ENCODE data around the gene PLAC8. TPM values are rescaled to one million over a fixed set of nuclear protein-coding genes. Genes with fewer than 3 reads are reported as not detected.

Gene PLAC8
- polyA plus RNA-seq, 3 donors = 114 to 626 (median 170) TPM

DNA sequence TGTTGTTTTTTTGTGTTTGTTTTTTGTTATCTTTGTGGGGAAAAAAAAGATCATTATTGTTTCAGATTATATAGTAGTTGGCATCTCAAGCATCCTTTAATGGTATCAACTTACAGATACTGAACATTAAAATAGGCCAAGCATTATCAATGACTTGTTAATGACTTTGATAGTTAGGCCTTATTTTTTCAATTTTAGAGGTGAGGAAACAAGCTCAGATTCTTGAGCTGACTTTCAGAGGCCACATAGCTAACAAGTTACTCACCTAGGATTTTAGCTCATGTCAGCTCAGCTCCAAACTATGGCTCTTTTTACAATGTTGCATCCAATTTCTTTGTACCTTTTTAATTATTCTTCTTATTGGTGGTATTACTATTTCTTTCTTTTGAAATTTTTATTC, 471 bp upstream of the PLAC8 start:
- Histone ChIP-seq H3K27me3 (ENCODE audit: control insufficient read depth in 2 of 2, insufficient read depth in 2 of 2, low read length in 2 of 2) (no peaks in the 10 kb centered on the region), H3K79me2 (ENCODE audit: insufficient read depth, low read length) (peaks cover 77% of the 10 kb centered on the region), H3K36me3 (replicated peaks in 1 of 2; ENCODE audit: control insufficient read depth in 1 of 2, insufficient read depth in 2 of 2, low read length in 2 of 2) (no peaks in the 10 kb centered on the region), H3K4me1 (ENCODE audit: control insufficient read depth in 1 of 2, insufficient read depth in 2 of 2, low read length in 2 of 2) (peaks cover 68 to 79% of the 10 kb centered on the region in 2 donors), H3K9me3 (replicated peaks in 1 of 2; ENCODE audit: control insufficient read depth in 1 of 2, insufficient read depth in 1 of 2, low read length in 2 of 2) (no peaks in the 10 kb centered on the region), H2AFZ (ENCODE audit: insufficient read depth, low read depth, low read length, poor library complexity, severe bottlenecking) (peak overlapping the region; percentile 64), H3K9ac (ENCODE audit: insufficient read depth, low read length, poor library complexity, severe bottlenecking) (peak overlapping the region; percentile 44), H3K4me3 (replicated peaks in 1 of 3; ENCODE audit: low read depth in 2 of 3, low read length in 3 of 3) (peak overlapping the region; percentile 58 to 90 (median 85)), H4K20me1 (ENCODE audit: insufficient read depth, low read length) (no peaks in the 10 kb centered on the region), H3K4me2 (replicated peaks; ENCODE audit: extremely low read depth, low read length, poor library complexity, severe bottlenecking) (peak overlapping the region; percentile 87), H3K27ac (ENCODE audit: low read depth in 1 of 2, low read length in 2 of 2) (peak overlapping the region in 1 of 2 donors; percentile 84)
- TF ChIP-seq, protein P1, sequence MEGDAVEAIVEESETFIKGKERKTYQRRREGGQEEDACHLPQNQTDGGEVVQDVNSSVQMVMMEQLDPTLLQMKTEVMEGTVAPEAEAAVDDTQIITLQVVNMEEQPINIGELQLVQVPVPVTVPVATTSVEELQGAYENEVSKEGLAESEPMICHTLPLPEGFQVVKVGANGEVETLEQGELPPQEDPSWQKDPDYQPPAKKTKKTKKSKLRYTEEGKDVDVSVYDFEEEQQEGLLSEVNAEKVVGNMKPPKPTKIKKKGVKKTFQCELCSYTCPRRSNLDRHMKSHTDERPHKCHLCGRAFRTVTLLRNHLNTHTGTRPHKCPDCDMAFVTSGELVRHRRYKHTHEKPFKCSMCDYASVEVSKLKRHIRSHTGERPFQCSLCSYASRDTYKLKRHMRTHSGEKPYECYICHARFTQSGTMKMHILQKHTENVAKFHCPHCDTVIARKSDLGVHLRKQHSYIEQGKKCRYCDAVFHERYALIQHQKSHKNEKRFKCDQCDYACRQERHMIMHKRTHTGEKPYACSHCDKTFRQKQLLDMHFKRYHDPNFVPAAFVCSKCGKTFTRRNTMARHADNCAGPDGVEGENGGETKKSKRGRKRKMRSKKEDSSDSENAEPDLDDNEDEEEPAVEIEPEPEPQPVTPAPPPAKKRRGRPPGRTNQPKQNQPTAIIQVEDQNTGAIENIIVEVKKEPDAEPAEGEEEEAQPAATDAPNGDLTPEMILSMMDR (IDR thresholded peaks at IDR 0.05) = no peak
- H3K36me3 Mint-ChIP-seq = no peaks in the 10 kb centered on the region
- H3K27me3 Mint-ChIP-seq (ENCODE audit: low read depth in 3 of 3) = peaks cover 0 to 4% (median 0%) of the 10 kb centered on the region in 3 donors
- H3K4me1 Mint-ChIP-seq = peaks cover 66% of the 10 kb centered on the region
- peak overlapping the region; percentile 79 to 91 (median 86) for H3K27ac Mint-ChIP-seq
- intact Hi-C loops (cut with micrococcal nuclease) = loop anchor here (2.0 to 5.0 kb wide), 2 partner anchors 82 to 136 kb away; no protein-coding TSS in a partner anchor
- peaks cover 0 to 2% (median 0%) of the 10 kb centered on the region in 7 donors for H3K9me3 Mint-ChIP-seq
- peak overlapping the region; percentile 66 to 84 for H3K4me3 Mint-ChIP-seq
- no peak for DNase-seq

DNA sequence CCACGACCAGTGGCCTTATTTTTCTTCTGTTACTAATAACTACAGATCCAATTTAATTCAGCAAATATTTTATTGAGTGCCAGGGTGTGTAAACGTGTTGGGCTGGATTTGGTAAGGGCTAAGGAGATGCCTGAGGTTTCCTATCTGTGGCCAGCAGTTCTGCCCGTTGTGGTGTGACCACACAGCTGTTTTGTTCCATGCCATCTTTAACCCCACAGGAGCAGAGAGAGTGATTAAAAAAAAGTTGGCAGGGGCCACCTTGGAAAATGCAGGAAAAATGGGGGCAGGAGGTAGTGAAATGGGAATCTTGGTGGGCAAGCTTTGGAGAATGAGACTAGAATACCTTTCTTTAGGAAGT, 1.1 kb downstream of the PLAC8 start:
- Histone ChIP-seq H3K27me3 (ENCODE audit: control insufficient read depth in 2 of 2, insufficient read depth in 2 of 2, low read length in 2 of 2) (no peaks in the 10 kb centered on the region), H3K4me3 (replicated peaks in 1 of 3; ENCODE audit: low read depth in 2 of 3, low read length in 3 of 3) (peak overlapping the region; percentile 58 to 90 (median 85)), H3K4me2 (replicated peaks; ENCODE audit: extremely low read depth, low read length, poor library complexity, severe bottlenecking) (peak overlapping the region; percentile 87), H3K36me3 (replicated peaks in 1 of 2; ENCODE audit: control insufficient read depth in 1 of 2, insufficient read depth in 2 of 2, low read length in 2 of 2) (no peaks in the 10 kb centered on the region), H3K9me3 (replicated peaks in 1 of 2; ENCODE audit: control insufficient read depth in 1 of 2, insufficient read depth in 1 of 2, low read length in 2 of 2) (no peaks in the 10 kb centered on the region), H4K20me1 (ENCODE audit: insufficient read depth, low read length) (no peaks in the 10 kb centered on the region), H2AFZ (ENCODE audit: insufficient read depth, low read depth, low read length, poor library complexity, severe bottlenecking) (peak overlapping the region; percentile 85), H3K9ac (ENCODE audit: insufficient read depth, low read length, poor library complexity, severe bottlenecking) (peak overlapping the region; percentile 58), H3K27ac (ENCODE audit: low read depth in 1 of 2, low read length in 2 of 2) (peak overlapping the region; percentile 87 to 88), H3K79me2 (ENCODE audit: insufficient read depth, low read length) (peaks cover 88% of the 10 kb centered on the region), H3K4me1 (ENCODE audit: control insufficient read depth in 1 of 2, insufficient read depth in 2 of 2, low read length in 2 of 2) (peaks cover 60 to 75% of the 10 kb centered on the region in 2 donors)
- Mint-ChIP-seq H3K36me3 (peaks cover 0 to 5% of the 10 kb centered on the region in 2 donors), H3K9me3 (no peaks in the 10 kb centered on the region), H3K27me3 (ENCODE audit: low read depth in 3 of 3) (peaks cover 0 to 4% (median 0%) of the 10 kb centered on the region in 3 donors), H3K4me3 (peak overlapping the region; percentile 84 to 92), H3K4me1 (peaks cover 57% of the 10 kb centered on the region), H3K27ac (peak overlapping the region; percentile 81 to 95 (median 86))
- TF ChIP-seq, protein P1 (IDR thresholded peaks at IDR 0.05) = no peak
- intact Hi-C loops (cut with micrococcal nuclease) = loop anchor here in 1 of 2 donors (2.0 to 5.0 kb wide), 2 partner anchors 13 to 84 kb away; no protein-coding TSS in a partner anchor
- WGBS (ENCODE audit: insufficient coverage) = no CpG with 5 or more reads among the region's 3 CpGs
- no peak for DNase-seq

Measured in CD14-positive monocyte (primary cell).